Calu3 (cell line): ENCODE results near the gene CACNA1C. TPM values are rescaled to one million over a fixed set of nuclear protein-coding genes. Genes with fewer than 3 reads are reported as not detected.

Experiments used
- BruUV-seq: library from RNA; stranded (reverse); fragments of 400-500 nt; replicated peaks from 2 replicates; lab custom pipeline; 2021; lab: Mats Ljungman, UMichigan
- CTCF ChIA-PET: fragments of 300-600 bp; sonication (Branson Sonifier 250); formaldehyde crosslinking; loops from one replicate; lab custom pipeline; 2022; ENCODE audit warnings: antibody characterized with exemption; lab: Charles Lee
- DNase-seq: peaks from one replicate; pipeline ENCODE4 v3.0.0; 2022
- H3K27ac Mint-ChIP-seq: one replicate; pipeline ENCODE4 v1.8.0; 2022; ENCODE audit warnings: mixed read lengths; ENCODE audit not compliant: unreplicated experiment
- H3K27me3 Mint-ChIP-seq: one replicate; pipeline ENCODE4 v1.8.0; 2022; ENCODE audit warnings: mixed read lengths; ENCODE audit not compliant: unreplicated experiment
- H3K36me3 Mint-ChIP-seq: one replicate; pipeline ENCODE4 v1.8.0; 2022; ENCODE audit warnings: mild to moderate bottlenecking, moderate library complexity, mixed read lengths; ENCODE audit not compliant: insufficient read depth, unreplicated experiment
- H3K4me1 Mint-ChIP-seq: one replicate; pipeline ENCODE4 v1.8.0; 2022; ENCODE audit warnings: mild to moderate bottlenecking, low read depth, mixed read lengths; ENCODE audit not compliant: unreplicated experiment
- H3K4me3 Mint-ChIP-seq: one replicate; pipeline ENCODE4 v1.8.0; 2022; ENCODE audit warnings: mild to moderate bottlenecking, low read depth, moderate library complexity, mixed read lengths; ENCODE audit not compliant: unreplicated experiment
- H3K9me3 Mint-ChIP-seq: one replicate; pipeline ENCODE4 v1.8.0; 2022; ENCODE audit warnings: low read depth, mixed read lengths; ENCODE audit not compliant: unreplicated experiment
- CTCF ChIP-seq: fragments of 200-600 bp; IDR thresholded peaks from one replicate; pipeline ENCODE4 v1.8.0; 2022; ENCODE audit warnings: antibody characterized with exemption; ENCODE audit not compliant: unreplicated experiment
- intact Hi-C: fragments of 100-400 bp; cut with micrococcal nuclease; formaldehyde crosslinking; loops from one replicate; pipeline ENCODE4 v1.10.0; 2022; ENCODE audit not compliant: unreplicated experiment
- total RNA-seq: library from RNA; stranded (reverse); gene quantifications from 2 replicates; pipeline ENCODE4 v1.2.3, GENCODE V29; 2022

CACNA1C gene
- total RNA-seq, 1 experiment from 2014 or later: not detected

GRCh38 chr12:2376908-2377657 is 324.3 kb downstream of the CACNA1C start:
- no peak overlapping the region for H3K27ac Mint-ChIP-seq
- BruUV-seq: no TSS peak
- CTCF ChIA-PET: no interaction called here
- peaks cover 2% of the 10 kb centered on the region for H3K9me3 Mint-ChIP-seq
- peaks cover 73% of the 10 kb centered on the region for H3K27me3 Mint-ChIP-seq
- H3K4me1 Mint-ChIP-seq: no peaks in the 10 kb centered on the region
- TF ChIP-seq CTCF: no peak
- DNase-seq: no peak
- intact Hi-C loops: no loop called here
- H3K36me3 Mint-ChIP-seq: no peaks in the 10 kb centered on the region
- H3K4me3 Mint-ChIP-seq: no peak overlapping the region

GRCh38 chr12:2378835-2379330 is 326.1 kb downstream of the CACNA1C start:
- no peak for TF ChIP-seq CTCF
- CTCF ChIA-PET: no interaction called here
- H3K4me1 Mint-ChIP-seq: no peaks in the 10 kb centered on the region
- BruUV-seq: no TSS peak
- peaks cover 55% of the 10 kb centered on the region for H3K27me3 Mint-ChIP-seq
- intact Hi-C loops: no loop called here
- H3K9me3 Mint-ChIP-seq: peaks cover 2% of the 10 kb centered on the region
- no peak for DNase-seq
- H3K27ac Mint-ChIP-seq: no peak overlapping the region
- no peak overlapping the region for H3K4me3 Mint-ChIP-seq
- no peaks in the 10 kb centered on the region for H3K36me3 Mint-ChIP-seq

GRCh38 chr12:2380946-2381345 is 328.2 kb downstream of the CACNA1C start:
- no peaks in the 10 kb centered on the region for H3K4me1 Mint-ChIP-seq
- no peaks in the 10 kb centered on the region for H3K9me3 Mint-ChIP-seq
- no peaks in the 10 kb centered on the region for H3K36me3 Mint-ChIP-seq
- intact Hi-C loops: no loop called here
- DNase-seq: no peak
- CTCF ChIA-PET: no interaction called here
- H3K4me3 Mint-ChIP-seq: no peak overlapping the region
- no peak for TF ChIP-seq CTCF
- peaks cover 34% of the 10 kb centered on the region for H3K27me3 Mint-ChIP-seq
- BruUV-seq: no TSS peak
- no peak overlapping the region for H3K27ac Mint-ChIP-seq

- Mint-ChIP-seq H3K27me3 (peaks cover 18% of the 10 kb centered on the region), H3K36me3 (no peaks in the 10 kb centered on the region), H3K9me3 (no peaks in the 10 kb centered on the region), H3K27ac (no peak overlapping the region), H3K4me1 (no peaks in the 10 kb centered on the region), H3K4me3 (no peak overlapping the region)
- CTCF ChIA-PET: interaction anchor here (0.8 to 1.2 kb wide), 2 partner anchors 13 to 15 kb away, joined by 3 read pairs; no protein-coding TSS in a partner anchor
- no peak for DNase-seq
- intact Hi-C loops: no loop called here
- no peak for TF ChIP-seq CTCF
- no TSS peak for BruUV-seq
Measured at GRCh38 chr12:2382370-2383155, 329.8 kb downstream of the CACNA1C start.
